ENCODE data around the gene KIR2DL1.

GRCh38 chr19:54724644-54725043 lies 44.9 kb upstream of the KIR2DL1 start:
- TF ChIP-seq, protein P1, sequence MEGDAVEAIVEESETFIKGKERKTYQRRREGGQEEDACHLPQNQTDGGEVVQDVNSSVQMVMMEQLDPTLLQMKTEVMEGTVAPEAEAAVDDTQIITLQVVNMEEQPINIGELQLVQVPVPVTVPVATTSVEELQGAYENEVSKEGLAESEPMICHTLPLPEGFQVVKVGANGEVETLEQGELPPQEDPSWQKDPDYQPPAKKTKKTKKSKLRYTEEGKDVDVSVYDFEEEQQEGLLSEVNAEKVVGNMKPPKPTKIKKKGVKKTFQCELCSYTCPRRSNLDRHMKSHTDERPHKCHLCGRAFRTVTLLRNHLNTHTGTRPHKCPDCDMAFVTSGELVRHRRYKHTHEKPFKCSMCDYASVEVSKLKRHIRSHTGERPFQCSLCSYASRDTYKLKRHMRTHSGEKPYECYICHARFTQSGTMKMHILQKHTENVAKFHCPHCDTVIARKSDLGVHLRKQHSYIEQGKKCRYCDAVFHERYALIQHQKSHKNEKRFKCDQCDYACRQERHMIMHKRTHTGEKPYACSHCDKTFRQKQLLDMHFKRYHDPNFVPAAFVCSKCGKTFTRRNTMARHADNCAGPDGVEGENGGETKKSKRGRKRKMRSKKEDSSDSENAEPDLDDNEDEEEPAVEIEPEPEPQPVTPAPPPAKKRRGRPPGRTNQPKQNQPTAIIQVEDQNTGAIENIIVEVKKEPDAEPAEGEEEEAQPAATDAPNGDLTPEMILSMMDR (IDR thresholded peaks at IDR 0.05; ENCODE audit: low read depth, low read length), result no peak
- no peak for TF ChIP-seq POLR2A (IDR thresholded peaks at IDR 0.05; ENCODE audit: extremely low read depth, insufficient read length)
